Suprapubic skin (tissue), 4 donors: ENCODE measurements around the gene CBX4. TPM values are rescaled to one million over a fixed set of nuclear protein-coding genes. Genes with fewer than 3 reads are reported as not detected.

Experiments
- DNase-seq, 2 donors: peaks; one replicate each; pipeline ENCODE4 v3.0.0-alpha.2; 2019; ENCODE audit warnings: low spot score in 2 of 2
- H3K27ac ChIP-seq: fragments of 200-600 bp; sonication (generic); one replicate; pipeline ENCODE4 v1.5.1; 2019
- H3K27me3 ChIP-seq: fragments of 200-600 bp; sonication (generic); one replicate; pipeline ENCODE4 v1.5.1; 2019
- H3K36me3 ChIP-seq: fragments of 200-600 bp; sonication (generic); one replicate; pipeline ENCODE4 v1.5.1; 2019
- H3K4me1 ChIP-seq: fragments of 200-600 bp; sonication (generic); one replicate; pipeline ENCODE4 v1.5.1; 2019
- H3K4me3 ChIP-seq: fragments of 200-600 bp; sonication (generic); one replicate; pipeline ENCODE4 v1.5.1; 2019; ENCODE audit warnings: mild to moderate bottlenecking
- H3K9me3 ChIP-seq: fragments of 200-600 bp; sonication (generic); one replicate; pipeline ENCODE4 v1.5.1; 2019
- EP300 ChIP-seq: sonication (generic); formaldehyde crosslinking; IDR thresholded peaks from one replicate; pipeline ENCODE4 v1.6.1; 2017; ENCODE audit warnings: antibody characterized with exemption
- POLR2A ChIP-seq, 2 donors: fragments of 450-650 bp; IDR thresholded peaks; one replicate each; pipeline ENCODE4 v1.6.1; 2017; ENCODE audit warnings: antibody characterized with exemption in 2 of 2, mild to moderate bottlenecking in 2 of 2, moderate library complexity in 2 of 2
- POLR2AphosphoS5 ChIP-seq, 3 donors: sonication (generic); formaldehyde crosslinking; IDR thresholded peaks; one replicate each; pipeline ENCODE4 v1.6.1; 2017; ENCODE audit warnings: antibody characterized with exemption in 3 of 3
- WGBS: methylation state at CpG from one replicate; pipeline ENCODE4 v1.1.5; 2018; 5-methylcytosine and 5-hydroxymethylcytosine counted together
- total RNA-seq, 4 donors: library from RNA; depleted of rRNA; stranded (reverse); fragments of >200 nt; gene quantifications; one replicate each; pipeline ENCODE4 v1.1.0, GENCODE V29; 2016
- TF ChIP-seq, protein P1 (sequence below), 2 donors: fragments of 200-600 bp in 1 of 2; fragments of 450-650 bp in 1 of 2; sonication (generic) in 1 of 2; IDR thresholded peaks; one replicate each; pipeline ENCODE4 v1.5.1; 2016 to 2019; ENCODE audit warnings: antibody characterized with exemption in 2 of 2, mild to moderate bottlenecking in 1 of 2, moderate library complexity in 1 of 2

Gene CBX4
- total RNA-seq, 4 donors from 2014 or later = 33.0 to 47.7 (median 38.0) TPM

DNA sequence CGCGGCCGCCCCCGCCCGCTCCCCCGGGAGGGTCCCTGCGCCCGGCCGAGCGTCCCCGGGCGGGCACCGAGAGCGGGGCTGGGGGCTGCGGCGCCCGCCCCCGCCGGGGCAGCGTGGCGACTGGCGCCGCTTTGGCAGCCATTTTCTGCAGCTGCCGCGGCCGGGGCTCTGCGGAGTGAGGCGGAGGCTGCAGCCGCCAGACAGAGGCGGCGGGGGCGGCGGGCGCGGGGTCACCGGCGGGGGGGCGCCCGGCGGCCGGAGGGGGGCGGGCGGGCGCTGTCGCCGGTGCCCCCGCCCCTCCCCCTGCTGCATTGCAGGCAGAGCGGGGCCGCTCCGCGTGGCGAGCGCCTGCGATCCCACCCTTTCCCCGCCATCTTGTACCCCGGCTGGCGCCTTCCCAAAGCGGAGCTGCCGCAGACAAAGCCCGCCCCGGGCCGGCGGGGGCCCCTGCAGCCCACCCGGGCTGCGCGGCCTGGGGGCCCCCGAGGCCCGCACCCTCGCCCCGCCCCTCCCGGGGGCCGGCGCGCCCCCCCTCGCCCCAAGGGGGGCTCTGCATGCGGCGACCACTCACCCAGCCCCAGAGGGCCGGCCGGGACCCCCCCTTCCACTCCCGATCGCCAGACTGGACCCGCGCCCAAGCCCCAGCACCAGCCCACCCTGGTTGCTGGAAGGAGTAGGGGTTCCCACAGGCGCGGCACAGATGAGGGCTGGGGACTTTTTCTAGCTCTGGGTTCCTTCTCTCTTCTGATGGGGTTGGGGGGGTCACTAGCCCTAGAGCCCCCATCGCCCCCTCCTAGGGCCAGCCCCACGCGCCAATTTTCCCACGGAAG lies 25.7 kb downstream of the CBX4 start:
- DNase-seq = no peak
- no peaks in the 10 kb centered on the region for H3K9me3 ChIP-seq
- H3K27me3 ChIP-seq = peaks cover 100% of the 10 kb centered on the region
- 4% methylated on average over 5 of the region's 89 CpGs for WGBS
- no peaks in the 10 kb centered on the region for H3K36me3 ChIP-seq
- TF ChIP-seq EP300 (no peak), POLR2AphosphoS5 (IDR thresholded peaks at IDR 0.05) (no peak), POLR2A (IDR thresholded peaks at IDR 0.05) (no peak)
- TF ChIP-seq, protein P1, sequence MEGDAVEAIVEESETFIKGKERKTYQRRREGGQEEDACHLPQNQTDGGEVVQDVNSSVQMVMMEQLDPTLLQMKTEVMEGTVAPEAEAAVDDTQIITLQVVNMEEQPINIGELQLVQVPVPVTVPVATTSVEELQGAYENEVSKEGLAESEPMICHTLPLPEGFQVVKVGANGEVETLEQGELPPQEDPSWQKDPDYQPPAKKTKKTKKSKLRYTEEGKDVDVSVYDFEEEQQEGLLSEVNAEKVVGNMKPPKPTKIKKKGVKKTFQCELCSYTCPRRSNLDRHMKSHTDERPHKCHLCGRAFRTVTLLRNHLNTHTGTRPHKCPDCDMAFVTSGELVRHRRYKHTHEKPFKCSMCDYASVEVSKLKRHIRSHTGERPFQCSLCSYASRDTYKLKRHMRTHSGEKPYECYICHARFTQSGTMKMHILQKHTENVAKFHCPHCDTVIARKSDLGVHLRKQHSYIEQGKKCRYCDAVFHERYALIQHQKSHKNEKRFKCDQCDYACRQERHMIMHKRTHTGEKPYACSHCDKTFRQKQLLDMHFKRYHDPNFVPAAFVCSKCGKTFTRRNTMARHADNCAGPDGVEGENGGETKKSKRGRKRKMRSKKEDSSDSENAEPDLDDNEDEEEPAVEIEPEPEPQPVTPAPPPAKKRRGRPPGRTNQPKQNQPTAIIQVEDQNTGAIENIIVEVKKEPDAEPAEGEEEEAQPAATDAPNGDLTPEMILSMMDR (IDR thresholded peaks at IDR 0.05) = no peak
- peaks cover 66% of the 10 kb centered on the region for H3K4me1 ChIP-seq
- H3K27ac ChIP-seq = no peak overlapping the region
- H3K4me3 ChIP-seq = peak overlapping the region; percentile 43

DNA sequence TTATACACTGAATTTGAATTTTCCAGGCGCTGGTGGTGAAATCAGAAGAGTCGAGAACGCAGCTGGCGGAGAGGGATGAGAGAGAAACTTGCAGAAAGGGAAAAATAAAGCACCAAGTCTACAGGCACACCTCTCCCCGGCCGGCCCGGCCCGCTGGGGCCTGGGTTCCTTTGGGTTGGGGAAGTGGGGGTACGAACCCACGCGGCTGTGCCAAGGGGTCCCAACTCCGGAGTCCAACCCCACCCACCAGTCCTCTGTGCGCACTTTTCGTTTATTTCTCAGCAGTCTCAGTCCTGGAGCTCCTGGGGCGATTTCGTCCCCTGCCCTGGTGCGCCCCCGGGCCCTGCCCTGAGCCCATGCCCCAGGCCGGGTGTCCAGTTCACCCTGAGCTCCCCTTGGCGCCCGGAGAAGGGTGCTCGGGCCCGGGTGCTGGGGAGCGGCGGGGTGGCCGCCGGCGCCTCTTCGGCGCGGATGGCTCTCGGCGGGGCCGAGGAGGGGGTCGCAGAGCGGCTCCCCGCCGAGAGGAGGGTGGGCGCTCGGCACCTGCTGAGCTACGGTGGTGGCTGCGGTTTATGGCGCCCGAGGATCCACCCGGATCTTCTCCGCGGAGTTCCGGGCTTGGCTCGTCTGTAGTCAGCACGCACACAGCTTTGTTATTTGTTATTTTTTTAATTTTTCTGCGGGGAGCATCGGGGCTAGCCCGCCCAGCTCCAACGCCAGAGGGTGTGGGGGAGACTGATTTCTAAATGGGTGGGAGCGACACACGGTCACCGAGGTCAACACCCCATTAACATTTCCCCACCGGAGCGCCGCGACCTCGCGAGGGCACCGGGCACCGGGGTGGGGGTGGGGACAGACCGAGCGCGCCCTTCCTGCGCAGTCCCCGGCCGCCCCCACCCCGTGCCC lies 26.6 kb downstream of the CBX4 start:
- no peaks in the 10 kb centered on the region for H3K9me3 ChIP-seq
- H3K4me1 ChIP-seq = peaks cover 66% of the 10 kb centered on the region
- H3K36me3 ChIP-seq = no peaks in the 10 kb centered on the region
- H3K4me3 ChIP-seq = peak overlapping the region; percentile 43
- 3% methylated on average over 29 of the region's 72 CpGs for WGBS
- no peak overlapping the region for H3K27ac ChIP-seq
- no peak for DNase-seq
- TF ChIP-seq, protein P1 (IDR thresholded peaks at IDR 0.05) = no peak
- no peak for TF ChIP-seq EP300
- no peak for TF ChIP-seq POLR2AphosphoS5 (IDR thresholded peaks at IDR 0.05)
- no peak for TF ChIP-seq POLR2A (IDR thresholded peaks at IDR 0.05)
- peaks cover 100% of the 10 kb centered on the region for H3K27me3 ChIP-seq

- Histone ChIP-seq H3K27me3 (peaks cover 100% of the 10 kb centered on the region), H3K4me3 (no peak overlapping the region)
- WGBS = 13% methylated on average over 19 of the region's 20 CpGs
Measured at GRCh38 chr17:79811868-79812352, 27.3 kb downstream of the CBX4 start.

GRCh38 chr17:79811011-79811867 lies 28.0 kb downstream of the CBX4 start:
- H3K4me3 ChIP-seq = no peak overlapping the region
- peaks cover 66% of the 10 kb centered on the region for H3K4me1 ChIP-seq

More at GRCh38 chr17:79811868-79812352, 27.3 kb downstream of the CBX4 start:
- no peak for DNase-seq
- no peak overlapping the region for H3K27ac ChIP-seq
- H3K4me1 ChIP-seq = peaks cover 66% of the 10 kb centered on the region
- no peaks in the 10 kb centered on the region for H3K36me3 ChIP-seq
- TF ChIP-seq POLR2AphosphoS5 (IDR thresholded peaks at IDR 0.05) (no peak), EP300 (no peak), POLR2A (IDR thresholded peaks at IDR 0.05) (no peak)
- TF ChIP-seq, protein P1 (IDR thresholded peaks at IDR 0.05) = no peak
- H3K9me3 ChIP-seq = no peaks in the 10 kb centered on the region

More at GRCh38 chr17:79811011-79811867, 28.0 kb downstream of the CBX4 start:
- 4% methylated on average over 16 of the region's 66 CpGs for WGBS
- Histone ChIP-seq H3K27ac (no peak overlapping the region), H3K9me3 (no peaks in the 10 kb centered on the region), H3K27me3 (peaks cover 100% of the 10 kb centered on the region), H3K36me3 (no peaks in the 10 kb centered on the region)
- DNase-seq = no peak
- TF ChIP-seq POLR2AphosphoS5 (IDR thresholded peaks at IDR 0.05) (no peak), EP300 (no peak), POLR2A (IDR thresholded peaks at IDR 0.05) (no peak)
- TF ChIP-seq, protein P1 (IDR thresholded peaks at IDR 0.05) = no peak
